HepG2 (cell line): ENCODE results near the gene PPP4C. TPM values are rescaled to one million over a fixed set of nuclear protein-coding genes. Genes with fewer than 3 reads are reported as not detected.

Experiments
- HNRNPH1 ChIP-seq: fragments of 200-400 bp; formaldehyde crosslinking; optimal IDR thresholded peaks from 2 replicates; pipeline ENCODE3; 2017; ENCODE audit warnings: mild to moderate bottlenecking, low read depth, low read length
- HOXA3 ChIP-seq: sonication (generic); formaldehyde crosslinking; IDR thresholded peaks from 2 replicates; pipeline ENCODE4 v1.5.0; 2020; ENCODE audit warnings: missing genetic modification reagents
- IRF2 ChIP-seq: IDR thresholded peaks from 2 replicates; pipeline ENCODE4 v1.6.1; 2018; ENCODE audit warnings: missing genetic modification reagents, missing compliant biosample characterization
- ISX ChIP-seq: sonication (generic); formaldehyde crosslinking; conservative IDR thresholded peaks from 2 replicates; pipeline ENCODE4 v1.5.0; 2020; ENCODE audit warnings: missing genetic modification reagents
- KLF15 ChIP-seq: sonication (generic); formaldehyde crosslinking; IDR thresholded peaks from 2 replicates; pipeline ENCODE4 v1.8.1; 2023; ENCODE audit warnings: borderline replicate concordance, mild to moderate bottlenecking, inconsistent platforms, missing genetic modification reagents, mixed read lengths
- MEIS2 ChIP-seq: sonication (generic); formaldehyde crosslinking; IDR thresholded peaks from 2 replicates; pipeline ENCODE4 v1.9.0; 2021; ENCODE audit warnings: mild to moderate bottlenecking, missing genetic modification reagents
- NR3C1 ChIP-seq: sonication (generic); formaldehyde crosslinking; IDR thresholded peaks from 2 replicates; pipeline ENCODE4 v1.4.0; 2020; ENCODE audit warnings: missing genetic modification reagents
- RFX1 ChIP-seq: fragments of 450-650 bp; IDR thresholded peaks from 2 replicates; pipeline ENCODE4 v1.6.1; 2017
- SOX13 ChIP-seq, 3 experiments: fragments of 450-650 bp in 1 of 3; sonication (generic) in 1 of 3; formaldehyde crosslinking in 1 of 3; IDR thresholded peaks in 2 of 3; conservative IDR thresholded peaks in 1 of 3; 2 replicates each; pipeline versions ENCODE4 v1.5.0 to v1.6.1; 2016 to 2020; ENCODE audit warnings: antibody characterized with exemption in 1 of 3, mild to moderate bottlenecking in 1 of 3, missing compliant biosample characterization in 1 of 3, missing genetic modification reagents in 1 of 3, moderate library complexity in 1 of 3
- TBL1XR1 ChIP-seq: fragments of 150-350 bp; IDR thresholded peaks from 2 replicates; pipeline ENCODE4 v1.6.1; 2014; ENCODE audit warnings: borderline replicate concordance, low read length; ENCODE audit not compliant: partially characterized antibody
- ZC3H13 ChIP-seq: sonication (generic); formaldehyde crosslinking; IDR thresholded peaks from 2 replicates; pipeline ENCODE4 v1.8.1; 2023; ENCODE audit warnings: mild to moderate bottlenecking, missing genetic modification reagents, moderate library complexity
- ZNF562 ChIP-seq: sonication (generic); formaldehyde crosslinking; IDR thresholded peaks from 2 replicates; pipeline ENCODE4 v1.8.0; 2022; ENCODE audit warnings: missing genetic modification reagents, borderline replicate concordance
- ZNF772 ChIP-seq: sonication (generic); formaldehyde crosslinking; IDR thresholded peaks from 2 replicates; pipeline ENCODE4 v1.5.0; 2020; ENCODE audit warnings: mild to moderate bottlenecking, missing genetic modification reagents
- ZSCAN29 ChIP-seq: sonication (generic); formaldehyde crosslinking; conservative IDR thresholded peaks from 2 replicates; pipeline ENCODE4 v1.4.0; 2020; ENCODE audit warnings: mild to moderate bottlenecking, missing genetic modification reagents
- polyA plus RNA-seq, 8 experiments: library from polyadenylated mRNA; depleted of rRNA in 3 of 8; stranded (reverse) in 7 of 8; unstranded in 1 of 8; fragments of >200 nt; fragmentation: Illumina TruSeq in 4 of 8; extraction: Trizol in 4 of 8; gene quantifications; 2 replicates each; pipeline versions ENCODE4 v1.2.1 to v1.2.3, GENCODE V29; 2011 to 2016; ENCODE audit warnings: low read depth in 4 of 8, missing spikeins in 1 of 8, mixed read lengths in 1 of 8; ENCODE audit not compliant: insufficient read depth in 1 of 8
- total RNA-seq, 5 experiments: library from RNA; depleted of rRNA; stranded (reverse); fragments of >200 nt; fragmentation: Illumina TruSeq; extraction: Trizol; gene quantifications; 2 replicates each; pipeline ENCODE4 v1.2.3, GENCODE V29; 2016; ENCODE audit warnings: low read depth in 1 of 5
- TF ChIP-seq, protein P1 (sequence below): sonication (generic); formaldehyde crosslinking; IDR thresholded peaks from 2 replicates; pipeline ENCODE4 v1.4.0; 2020; ENCODE audit warnings: mild to moderate bottlenecking, missing genetic modification reagents, borderline replicate concordance
- TF ChIP-seq, protein P2 (sequence below): sonication (generic); formaldehyde crosslinking; IDR thresholded peaks from 2 replicates; pipeline ENCODE4 v1.8.1; 2023; ENCODE audit warnings: mild to moderate bottlenecking, missing genetic modification reagents, borderline replicate concordance
- TF ChIP-seq, protein P3 (sequence below): sonication (generic); formaldehyde crosslinking; IDR thresholded peaks from 2 replicates; pipeline ENCODE4 v1.4.0; 2020; ENCODE audit warnings: missing genetic modification reagents
- TF ChIP-seq, protein P4 (sequence below): IDR thresholded peaks from 2 replicates; pipeline ENCODE4 v1.6.1; 2016; ENCODE audit warnings: low read depth, missing genetic modification reagents, missing compliant biosample characterization

PPP4C gene
- total and polyA plus RNA-seq, 2 of the 13 experiments (the other 11 are each of a cell fraction or from before 2014, with no cell fraction given) = 176 to 220 TPM

DNA sequence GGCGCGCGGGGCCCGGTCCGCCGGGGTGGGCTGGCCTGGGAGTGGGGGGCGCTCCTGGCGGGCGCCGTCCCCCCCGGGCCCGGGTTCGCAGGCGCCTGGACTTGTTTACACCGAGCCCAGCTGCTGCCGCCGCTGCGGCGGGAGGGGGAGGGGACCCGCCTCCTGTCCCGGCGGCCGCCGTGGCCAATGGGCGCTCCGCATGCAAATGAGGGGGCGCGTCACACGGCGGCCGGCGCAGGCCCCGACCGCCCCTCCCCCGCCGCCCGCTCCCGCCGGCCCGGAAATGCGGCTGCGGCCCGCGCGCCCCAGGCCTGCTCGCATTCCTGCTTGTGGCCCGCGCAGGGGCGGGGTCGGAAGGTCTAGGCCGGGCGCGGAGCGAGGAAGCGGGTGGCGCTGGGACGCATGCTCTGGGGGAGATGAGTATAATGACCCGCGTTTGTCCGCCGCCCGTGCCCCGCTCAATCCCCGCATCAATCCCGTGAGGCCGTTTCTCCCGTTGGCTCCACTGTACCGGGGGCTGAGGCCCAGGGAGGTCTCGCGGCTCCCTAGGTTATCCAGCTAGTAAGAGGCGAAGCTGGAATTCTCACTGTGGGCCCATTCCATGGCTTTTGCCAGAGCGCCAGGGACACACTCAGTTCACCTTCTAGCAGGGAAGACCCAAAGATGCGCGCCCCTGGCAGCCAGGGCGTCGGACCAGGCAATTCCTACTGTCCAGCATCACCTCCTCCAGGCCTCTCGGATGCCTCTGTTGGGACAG is 20.5 kb downstream of the PPP4C start, which contains the start of gene YPEL3 (continued):
- TF ChIP-seq HNRNPH1 (no peak), MEIS2 (peak; percentile 56), HOXA3 (CRISPR knock-in tag) (peak; percentile 87; the same call in 1 of the 2 replicates), NR3C1 (CRISPR knock-in tag) (no peak), TBL1XR1 (no peak), ZNF772 (CRISPR knock-in tag) (0 out of 2 replicates have a peak, but pooled peaks have one; percentile 86), RFX1 (no peak), KLF15 (no peak), IRF2 (CRISPR knock-in tag) (peak; percentile 70), SOX13 (IDR thresholded peaks at IDR 0.05) (no peak), SOX13 (CRISPR knock-in tag; conservative IDR thresholded peaks at IDR 0.05 in 1 of 2, IDR thresholded peaks at IDR 0.05 in 1 of 2) (peak in 1 of 2 experiments; percentile 67; a peak in 2 of 4 replicates), ZC3H13 (CRISPR knock-in tag) (peak; percentile 60; the same call in 1 of the 2 replicates), ZNF562 (CRISPR knock-in tag) (no peak), ISX (CRISPR knock-in tag) (0 out of 2 replicates have a peak, but pooled peaks have one; percentile 61), ZSCAN29 (CRISPR knock-in tag) (0 out of 2 replicates have a peak, but pooled peaks have one; percentile 42)
- TF ChIP-seq, protein P1, sequence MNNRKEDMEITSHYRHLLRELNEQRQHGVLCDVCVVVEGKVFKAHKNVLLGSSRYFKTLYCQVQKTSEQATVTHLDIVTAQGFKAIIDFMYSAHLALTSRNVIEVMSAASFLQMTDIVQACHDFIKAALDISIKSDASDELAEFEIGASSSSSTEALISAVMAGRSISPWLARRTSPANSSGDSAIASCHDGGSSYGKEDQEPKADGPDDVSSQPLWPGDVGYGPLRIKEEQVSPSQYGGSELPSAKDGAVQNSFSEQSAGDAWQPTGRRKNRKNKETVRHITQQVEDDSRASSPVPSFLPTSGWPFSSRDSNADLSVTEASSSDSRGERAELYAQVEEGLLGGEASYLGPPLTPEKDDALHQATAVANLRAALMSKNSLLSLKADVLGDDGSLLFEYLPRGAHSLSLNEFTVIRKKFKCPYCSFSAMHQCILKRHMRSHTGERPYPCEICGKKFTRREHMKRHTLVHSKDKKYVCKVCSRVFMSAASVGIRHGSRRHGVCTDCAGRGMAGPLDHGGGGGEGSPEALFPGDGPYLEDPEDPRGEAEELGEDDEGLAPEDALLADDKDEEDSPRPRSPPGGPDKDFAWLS (CRISPR knock-in tag) = no peak
- TF ChIP-seq, protein P2, sequence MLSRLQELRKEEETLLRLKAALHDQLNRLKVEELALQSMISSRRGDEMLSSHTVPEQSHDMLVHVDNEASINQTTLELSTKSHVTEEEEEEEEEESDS (CRISPR knock-in tag) = peak; percentile 90; the same call in 1 of the 2 replicates
- TF ChIP-seq, protein P3, sequence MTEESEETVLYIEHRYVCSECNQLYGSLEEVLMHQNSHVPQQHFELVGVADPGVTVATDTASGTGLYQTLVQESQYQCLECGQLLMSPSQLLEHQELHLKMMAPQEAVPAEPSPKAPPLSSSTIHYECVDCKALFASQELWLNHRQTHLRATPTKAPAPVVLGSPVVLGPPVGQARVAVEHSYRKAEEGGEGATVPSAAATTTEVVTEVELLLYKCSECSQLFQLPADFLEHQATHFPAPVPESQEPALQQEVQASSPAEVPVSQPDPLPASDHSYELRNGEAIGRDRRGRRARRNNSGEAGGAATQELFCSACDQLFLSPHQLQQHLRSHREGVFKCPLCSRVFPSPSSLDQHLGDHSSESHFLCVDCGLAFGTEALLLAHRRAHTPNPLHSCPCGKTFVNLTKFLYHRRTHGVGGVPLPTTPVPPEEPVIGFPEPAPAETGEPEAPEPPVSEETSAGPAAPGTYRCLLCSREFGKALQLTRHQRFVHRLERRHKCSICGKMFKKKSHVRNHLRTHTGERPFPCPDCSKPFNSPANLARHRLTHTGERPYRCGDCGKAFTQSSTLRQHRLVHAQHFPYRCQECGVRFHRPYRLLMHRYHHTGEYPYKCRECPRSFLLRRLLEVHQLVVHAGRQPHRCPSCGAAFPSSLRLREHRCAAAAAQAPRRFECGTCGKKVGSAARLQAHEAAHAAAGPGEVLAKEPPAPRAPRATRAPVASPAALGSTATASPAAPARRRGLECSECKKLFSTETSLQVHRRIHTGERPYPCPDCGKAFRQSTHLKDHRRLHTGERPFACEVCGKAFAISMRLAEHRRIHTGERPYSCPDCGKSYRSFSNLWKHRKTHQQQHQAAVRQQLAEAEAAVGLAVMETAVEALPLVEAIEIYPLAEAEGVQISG (CRISPR knock-in tag) = peak; percentile 62; the same call in 1 of the 2 replicates
- TF ChIP-seq, protein P4, sequence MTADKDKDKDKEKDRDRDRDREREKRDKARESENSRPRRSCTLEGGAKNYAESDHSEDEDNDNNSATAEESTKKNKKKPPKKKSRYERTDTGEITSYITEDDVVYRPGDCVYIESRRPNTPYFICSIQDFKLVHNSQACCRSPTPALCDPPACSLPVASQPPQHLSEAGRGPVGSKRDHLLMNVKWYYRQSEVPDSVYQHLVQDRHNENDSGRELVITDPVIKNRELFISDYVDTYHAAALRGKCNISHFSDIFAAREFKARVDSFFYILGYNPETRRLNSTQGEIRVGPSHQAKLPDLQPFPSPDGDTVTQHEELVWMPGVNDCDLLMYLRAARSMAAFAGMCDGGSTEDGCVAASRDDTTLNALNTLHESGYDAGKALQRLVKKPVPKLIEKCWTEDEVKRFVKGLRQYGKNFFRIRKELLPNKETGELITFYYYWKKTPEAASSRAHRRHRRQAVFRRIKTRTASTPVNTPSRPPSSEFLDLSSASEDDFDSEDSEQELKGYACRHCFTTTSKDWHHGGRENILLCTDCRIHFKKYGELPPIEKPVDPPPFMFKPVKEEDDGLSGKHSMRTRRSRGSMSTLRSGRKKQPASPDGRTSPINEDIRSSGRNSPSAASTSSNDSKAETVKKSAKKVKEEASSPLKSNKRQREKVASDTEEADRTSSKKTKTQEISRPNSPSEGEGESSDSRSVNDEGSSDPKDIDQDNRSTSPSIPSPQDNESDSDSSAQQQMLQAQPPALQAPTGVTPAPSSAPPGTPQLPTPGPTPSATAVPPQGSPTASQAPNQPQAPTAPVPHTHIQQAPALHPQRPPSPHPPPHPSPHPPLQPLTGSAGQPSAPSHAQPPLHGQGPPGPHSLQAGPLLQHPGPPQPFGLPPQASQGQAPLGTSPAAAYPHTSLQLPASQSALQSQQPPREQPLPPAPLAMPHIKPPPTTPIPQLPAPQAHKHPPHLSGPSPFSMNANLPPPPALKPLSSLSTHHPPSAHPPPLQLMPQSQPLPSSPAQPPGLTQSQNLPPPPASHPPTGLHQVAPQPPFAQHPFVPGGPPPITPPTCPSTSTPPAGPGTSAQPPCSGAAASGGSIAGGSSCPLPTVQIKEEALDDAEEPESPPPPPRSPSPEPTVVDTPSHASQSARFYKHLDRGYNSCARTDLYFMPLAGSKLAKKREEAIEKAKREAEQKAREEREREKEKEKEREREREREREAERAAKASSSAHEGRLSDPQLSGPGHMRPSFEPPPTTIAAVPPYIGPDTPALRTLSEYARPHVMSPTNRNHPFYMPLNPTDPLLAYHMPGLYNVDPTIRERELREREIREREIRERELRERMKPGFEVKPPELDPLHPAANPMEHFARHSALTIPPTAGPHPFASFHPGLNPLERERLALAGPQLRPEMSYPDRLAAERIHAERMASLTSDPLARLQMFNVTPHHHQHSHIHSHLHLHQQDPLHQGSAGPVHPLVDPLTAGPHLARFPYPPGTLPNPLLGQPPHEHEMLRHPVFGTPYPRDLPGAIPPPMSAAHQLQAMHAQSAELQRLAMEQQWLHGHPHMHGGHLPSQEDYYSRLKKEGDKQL = no peak
